Stimulated activated CD4-positive, alpha-beta T cell treated with anti-CD3 and anti-CD28 coated beads, Interleukin-2, amount 100 ng/mL, for 4 hours (primary cell): ENCODE data around the gene CLEC16A.
"Not testable (repeated sequence)": the region's sequence is repeated elsewhere in the genome, so short reads cannot be mapped to it uniquely, and the experiment has no call there.

Source experiments
- DNase-seq: peaks from one replicate; pipeline ENCODE4 v3.0.0-alpha.2; 2020; ENCODE audit warnings: low read depth

CLEC16A gene

GRCh38 chr16:10944249-10945064, at the start of gene CLEC16A:
CLEC16A (plus strand) TSS chr16:10944564; CDS start chr16:10944718, 154 bp downstream.
- peak; percentile 93 for DNase-seq

GRCh38 chr16:10895053-10895946, 49.1 kb upstream of the CLEC16A start:
- no peak for DNase-seq

GRCh38 chr16:10896165-10896564, 48.2 kb upstream of the CLEC16A start:
- no peak for DNase-seq

- no peak for DNase-seq
Observed at GRCh38 chr16:10896723-10897122, 47.6 kb upstream of the CLEC16A start.

GRCh38 chr16:10897134-10897533, 47.2 kb upstream of the CLEC16A start:
- DNase-seq = no peak

GRCh38 chr16:10902999-10903398, 41.4 kb upstream of the CLEC16A start:
- no peak for DNase-seq

GRCh38 chr16:10906482-10906881, 37.9 kb upstream of the CLEC16A start:
- DNase-seq = no peak

- DNase-seq = no peak
Observed at GRCh38 chr16:10906914-10907756, 37.2 kb upstream of the CLEC16A start.

- no peak for DNase-seq
Observed at GRCh38 chr16:10907757-10908045, 36.7 kb upstream of the CLEC16A start.

GRCh38 chr16:10911267-10911666, 33.1 kb upstream of the CLEC16A start:
- DNase-seq = no peak

- DNase-seq = no peak
Observed at GRCh38 chr16:10916534-10916933, 27.8 kb upstream of the CLEC16A start.

- DNase-seq = peak; percentile 58
Observed at GRCh38 chr16:10918294-10919002, 25.9 kb upstream of the CLEC16A start.

- no peak for DNase-seq
Observed at GRCh38 chr16:10919003-10919351, 25.4 kb upstream of the CLEC16A start.

- DNase-seq = no peak
Observed at GRCh38 chr16:10920726-10921427, 23.5 kb upstream of the CLEC16A start.

GRCh38 chr16:10921536-10922327, 22.6 kb upstream of the CLEC16A start:
- DNase-seq = no peak

- DNase-seq = no peak
Observed at GRCh38 chr16:10922328-10923145, 21.8 kb upstream of the CLEC16A start.

- no peak for DNase-seq
Observed at GRCh38 chr16:10923146-10923649, 21.2 kb upstream of the CLEC16A start.

- DNase-seq = no peak
Observed at GRCh38 chr16:10923650-10924214, 20.6 kb upstream of the CLEC16A start.

GRCh38 chr16:10925285-10925684, 19.1 kb upstream of the CLEC16A start:
- DNase-seq = not testable (repeated sequence)
